ENCODE measurements around the gene ITIH2. TPM values are rescaled to one million over a fixed set of nuclear protein-coding genes. Genes with fewer than 3 reads are reported as not detected.
"Not testable (repeated sequence)": the region's sequence is repeated elsewhere in the genome, so short reads cannot be mapped to it uniquely, and the experiment has no call there.

Gene ITIH2
- polyA plus RNA-seq, 4 donors, result 0.12 TPM; not detected in 3

DNA sequence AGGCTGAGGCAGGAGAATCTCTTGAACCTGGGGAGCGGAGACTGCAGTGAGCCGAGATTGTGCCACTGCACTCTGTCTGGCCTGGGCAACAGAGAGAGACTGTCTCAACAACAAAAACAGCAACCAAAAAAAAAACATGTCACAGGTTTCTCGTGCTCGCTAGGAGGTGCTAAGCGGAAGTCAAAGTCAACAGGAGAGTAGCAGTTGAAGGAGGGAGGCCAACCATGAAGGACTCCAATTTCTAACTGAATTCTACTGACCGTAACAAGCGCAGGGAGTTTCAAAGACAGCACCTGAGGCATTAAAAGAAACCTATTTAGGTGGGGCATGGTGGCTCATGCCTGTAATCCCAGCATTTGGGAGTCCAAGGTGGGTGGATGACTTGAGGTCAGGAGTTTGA, 65.3 kb downstream of the ITIH2 start:
- DNase-seq, result no peak
- H3K27me3 ChIP-seq (ENCODE audit: control insufficient read depth in 3 of 3, insufficient read depth in 3 of 3, low read length in 3 of 3), result no peaks in the 10 kb centered on the region
- no peak overlapping the region for H3K27ac ChIP-seq (ENCODE audit: low read depth in 1 of 3, low read length in 2 of 3)
- peaks cover 2 to 32% (median 20%) of the 10 kb centered on the region in 3 donors for H3K36me3 ChIP-seq (ENCODE audit: control insufficient read depth in 3 of 3, insufficient read depth in 2 of 3, low read depth in 1 of 3, low read length in 3 of 3)
- no peaks in the 10 kb centered on the region for H3K4me1 ChIP-seq (ENCODE audit: control insufficient read depth in 3 of 3, insufficient read depth in 2 of 3, low read depth in 1 of 3, low read length in 2 of 3)
- 96 to 98% (median 98%) methylated on average over 7 of the region's 7 CpGs for WGBS, 3 donors
- H3K9me3 ChIP-seq (ENCODE audit: control insufficient read depth in 2 of 2, insufficient read depth in 1 of 2, low read depth in 1 of 2, low read length in 1 of 2), result no peaks in the 10 kb centered on the region
- FAIRE-seq, result no peak
- H3K4me3 ChIP-seq (ENCODE audit: low read depth in 1 of 3, low read length in 3 of 3), result no peak overlapping the region

DNA sequence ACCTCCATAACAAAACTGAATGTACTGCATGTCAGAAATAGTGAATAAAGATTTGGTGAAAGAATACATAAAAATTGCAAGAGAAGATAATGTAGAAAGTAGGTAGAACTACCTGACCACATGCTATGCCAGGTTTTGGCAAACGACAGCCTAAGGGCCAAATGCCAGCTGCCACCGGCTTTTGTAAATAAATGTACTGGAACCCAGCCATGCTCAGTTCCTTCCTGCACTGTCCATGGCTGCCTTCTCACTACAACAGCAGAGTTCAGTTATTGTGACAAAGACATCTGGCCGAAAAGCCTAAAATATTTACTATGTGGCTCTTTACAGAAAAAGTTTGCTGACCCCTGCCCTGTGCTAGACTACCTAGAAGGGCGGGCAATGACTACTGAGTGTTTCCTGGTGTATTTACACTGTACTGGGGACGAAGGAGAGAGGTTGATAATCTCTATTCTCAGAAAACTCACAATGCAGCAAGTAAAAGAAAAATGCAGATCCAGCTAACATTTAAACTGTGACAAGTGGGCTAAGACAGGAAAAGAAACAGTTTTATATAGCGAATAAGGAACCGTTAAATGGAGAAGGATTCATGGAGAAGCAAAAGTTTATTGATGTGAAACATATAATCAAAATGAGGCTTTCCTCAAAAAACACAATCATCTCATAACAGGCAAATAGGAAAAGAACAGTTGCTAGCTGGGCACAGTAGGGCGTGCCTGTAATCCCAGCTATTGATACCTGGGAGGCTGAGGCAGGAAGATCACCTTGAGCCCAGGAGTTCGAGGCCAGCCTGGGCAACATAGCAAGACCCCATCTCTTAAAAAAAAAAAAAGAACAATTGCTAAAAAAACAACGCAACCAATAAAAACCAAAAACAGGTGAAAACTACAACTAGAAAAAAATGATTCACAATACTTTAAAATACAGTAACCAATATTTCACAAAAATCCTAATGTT, 71.0 kb downstream of the ITIH2 start:
- Histone ChIP-seq H3K27ac (ENCODE audit: low read depth in 1 of 3, low read length in 2 of 3) (no peak overlapping the region), H3K4me3 (ENCODE audit: low read depth in 1 of 3, low read length in 3 of 3) (no peak overlapping the region), H3K27me3 (ENCODE audit: control insufficient read depth in 3 of 3, insufficient read depth in 3 of 3, low read length in 3 of 3) (no peaks in the 10 kb centered on the region), H3K36me3 (ENCODE audit: control insufficient read depth in 3 of 3, insufficient read depth in 2 of 3, low read depth in 1 of 3, low read length in 3 of 3) (peaks cover 5 to 38% (median 14%) of the 10 kb centered on the region in 3 donors), H3K9me3 (ENCODE audit: control insufficient read depth in 2 of 2, insufficient read depth in 1 of 2, low read depth in 1 of 2, low read length in 1 of 2) (no peaks in the 10 kb centered on the region), H3K4me1 (ENCODE audit: control insufficient read depth in 3 of 3, insufficient read depth in 2 of 3, low read depth in 1 of 3, low read length in 2 of 3) (no peaks in the 10 kb centered on the region)
- WGBS, 3 donors, result 57 to 71% (median 63%) methylated on average over 10 of the region's 10 CpGs
- FAIRE-seq (no peak), DNase-seq (no peak)

DNA sequence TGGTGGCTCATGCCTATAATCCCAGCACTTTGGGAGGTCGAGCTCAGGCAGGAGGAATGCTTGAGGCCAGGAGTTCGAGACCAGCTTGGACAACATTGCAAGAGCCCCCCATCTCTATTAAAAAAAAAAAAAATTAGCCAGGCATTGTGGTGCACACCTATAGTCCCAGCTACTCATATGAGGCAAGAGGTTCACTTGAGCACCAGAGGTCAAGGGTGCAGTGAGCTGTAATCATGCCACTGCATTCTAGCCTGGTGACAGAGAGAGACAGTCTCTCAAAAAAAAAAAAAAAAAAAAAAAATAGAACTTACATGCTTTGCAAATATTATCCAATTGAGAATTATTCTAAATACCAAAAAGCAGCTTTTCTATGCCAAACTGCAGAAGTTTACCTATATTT, 73.7 kb downstream of the ITIH2 start:
- no peak overlapping the region for H3K4me3 ChIP-seq (ENCODE audit: low read depth in 1 of 3, low read length in 3 of 3)
- H3K4me1 ChIP-seq (ENCODE audit: control insufficient read depth in 3 of 3, insufficient read depth in 2 of 3, low read depth in 1 of 3, low read length in 2 of 3), result no peaks in the 10 kb centered on the region
- H3K27me3 ChIP-seq (ENCODE audit: control insufficient read depth in 3 of 3, insufficient read depth in 3 of 3, low read length in 3 of 3), result no peaks in the 10 kb centered on the region
- H3K9me3 ChIP-seq (ENCODE audit: control insufficient read depth in 2 of 2, insufficient read depth in 1 of 2, low read depth in 1 of 2, low read length in 1 of 2), result no peaks in the 10 kb centered on the region
- no peak overlapping the region for H3K27ac ChIP-seq (ENCODE audit: low read depth in 1 of 3, low read length in 2 of 3)
- H3K36me3 ChIP-seq (ENCODE audit: control insufficient read depth in 3 of 3, insufficient read depth in 2 of 3, low read depth in 1 of 3, low read length in 3 of 3), result peaks cover 5 to 42% (median 13%) of the 10 kb centered on the region in 3 donors
- 94 to 100% (median 99%) methylated on average over 2 of the region's 2 CpGs for WGBS, 3 donors
- no peak for DNase-seq
- no peak for FAIRE-seq

DNA sequence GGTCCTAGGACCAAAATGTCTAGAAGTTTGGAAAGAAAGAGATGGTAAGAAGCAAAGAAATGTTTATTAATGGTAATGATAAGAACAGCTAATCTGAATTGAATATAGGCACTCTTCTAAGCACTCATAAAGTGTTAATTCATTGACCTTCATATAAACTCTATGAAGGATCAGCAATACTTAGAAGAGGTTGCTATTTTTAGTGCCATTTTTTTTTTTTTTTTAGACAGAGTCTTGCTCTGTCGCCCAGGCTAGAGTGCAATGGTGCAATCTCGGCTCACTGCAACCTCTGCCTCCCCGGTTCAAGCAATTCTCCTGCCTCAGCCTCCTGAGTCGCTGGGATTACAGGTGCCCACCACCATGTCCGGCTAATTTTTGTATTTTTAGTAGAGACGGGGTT, 79.1 kb downstream of the ITIH2 start:
- FAIRE-seq; H3K4me1 ChIP-seq (ENCODE audit: control insufficient read depth in 3 of 3, insufficient read depth in 2 of 3, low read depth in 1 of 3, low read length in 2 of 3); H3K27ac ChIP-seq (ENCODE audit: low read depth in 1 of 3, low read length in 2 of 3); H3K27me3 ChIP-seq (ENCODE audit: control insufficient read depth in 3 of 3, insufficient read depth in 3 of 3, low read length in 3 of 3); DNase-seq; H3K4me3 ChIP-seq (ENCODE audit: low read depth in 1 of 3, low read length in 3 of 3); H3K9me3 ChIP-seq (ENCODE audit: control insufficient read depth in 2 of 2, insufficient read depth in 1 of 2, low read depth in 1 of 2, low read length in 1 of 2): not testable (repeated sequence)
- WGBS, 3 donors, result 94 to 99% (median 96%) methylated on average over 6 of the region's 6 CpGs
- H3K36me3 ChIP-seq (ENCODE audit: control insufficient read depth in 3 of 3, insufficient read depth in 2 of 3, low read depth in 1 of 3, low read length in 3 of 3), result peaks cover 5 to 26% (median 5%) of the 10 kb centered on the region in 3 donors

DNA sequence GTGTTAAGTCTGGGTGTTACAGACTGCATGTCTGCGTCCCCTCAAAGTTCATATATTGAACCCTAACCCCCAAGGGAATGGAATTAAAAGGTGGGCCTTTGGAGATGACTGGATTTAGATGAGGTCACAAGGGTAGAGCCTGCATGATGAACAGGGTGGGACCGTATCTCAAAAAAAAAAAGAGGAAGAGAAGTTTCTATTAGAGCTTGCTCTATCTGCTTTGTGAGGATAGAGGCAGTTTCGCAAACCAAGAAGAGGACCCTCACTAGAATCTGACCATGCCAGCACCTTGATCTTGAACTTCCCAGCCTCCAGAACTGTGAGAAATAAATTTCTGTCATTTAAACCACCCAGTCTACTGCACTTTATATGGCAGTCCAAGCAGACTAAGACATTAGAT, 83.3 kb downstream of the ITIH2 start:
- WGBS, 3 donors, result 72 to 82% (median 80%) methylated on average over 3 of the region's 3 CpGs
- Histone ChIP-seq H3K9me3 (ENCODE audit: control insufficient read depth in 2 of 2, insufficient read depth in 1 of 2, low read depth in 1 of 2, low read length in 1 of 2) (no peaks in the 10 kb centered on the region), H3K27me3 (ENCODE audit: control insufficient read depth in 3 of 3, insufficient read depth in 3 of 3, low read length in 3 of 3) (no peaks in the 10 kb centered on the region), H3K4me1 (ENCODE audit: control insufficient read depth in 3 of 3, insufficient read depth in 2 of 3, low read depth in 1 of 3, low read length in 2 of 3) (peaks cover 7 to 14% (median 8%) of the 10 kb centered on the region in 3 donors), H3K36me3 (ENCODE audit: control insufficient read depth in 3 of 3, insufficient read depth in 2 of 3, low read depth in 1 of 3, low read length in 3 of 3) (peaks cover 1 to 14% (median 3%) of the 10 kb centered on the region in 3 donors), H3K4me3 (ENCODE audit: low read depth in 1 of 3, low read length in 3 of 3) (peak overlapping the region in 1 of 3 donors; percentile 99), H3K27ac (ENCODE audit: low read depth in 1 of 3, low read length in 2 of 3) (no peak overlapping the region)
- no peak for FAIRE-seq
- no peak for DNase-seq

DNA sequence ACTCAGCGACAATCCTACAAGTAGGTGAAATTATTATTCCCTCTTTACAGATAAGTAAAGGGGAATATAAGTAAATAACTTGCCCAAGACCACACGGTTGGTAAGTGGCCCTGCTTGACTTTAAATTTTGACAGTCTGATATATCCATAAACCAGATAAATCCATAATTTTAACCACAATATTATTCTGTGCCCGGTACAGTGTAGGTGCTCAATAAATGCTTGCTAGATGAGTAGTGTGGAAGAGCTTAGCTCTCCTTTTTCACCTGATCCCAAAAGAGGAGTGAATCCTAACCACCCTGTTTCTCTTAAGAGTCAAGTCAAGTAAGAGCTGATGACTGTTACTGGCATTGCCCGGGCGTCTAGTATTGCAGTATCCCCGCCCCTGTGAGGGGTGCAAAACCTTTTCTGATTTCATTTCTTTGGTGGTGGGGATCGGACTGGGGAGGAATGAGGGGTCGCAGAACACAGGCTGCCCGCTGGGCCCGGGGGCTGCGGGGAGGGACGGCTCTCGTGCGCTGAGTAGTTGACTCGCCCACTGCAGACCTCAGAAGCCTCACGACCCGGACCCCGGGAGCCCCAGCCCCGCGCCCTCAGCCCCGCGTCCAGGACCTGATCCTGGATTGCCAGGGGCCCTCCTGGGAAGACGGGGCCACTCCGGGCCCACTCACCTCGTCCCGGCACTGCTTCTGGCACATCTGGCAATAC, 84.2 kb downstream of the ITIH2 start:
- 2% methylated on average over 25 to 26 of the region's 26 CpGs for WGBS, 3 donors
- Histone ChIP-seq H3K4me1 (ENCODE audit: control insufficient read depth in 3 of 3, insufficient read depth in 2 of 3, low read depth in 1 of 3, low read length in 2 of 3) (peaks cover 7 to 17% (median 8%) of the 10 kb centered on the region in 3 donors), H3K9me3 (ENCODE audit: control insufficient read depth in 2 of 2, insufficient read depth in 1 of 2, low read depth in 1 of 2, low read length in 1 of 2) (no peaks in the 10 kb centered on the region), H3K27me3 (ENCODE audit: control insufficient read depth in 3 of 3, insufficient read depth in 3 of 3, low read length in 3 of 3) (no peaks in the 10 kb centered on the region), H3K36me3 (ENCODE audit: control insufficient read depth in 3 of 3, insufficient read depth in 2 of 3, low read depth in 1 of 3, low read length in 3 of 3) (peaks cover 3 to 11% (median 3%) of the 10 kb centered on the region in 3 donors), H3K27ac (ENCODE audit: low read depth in 1 of 3, low read length in 2 of 3) (peak overlapping the region in 2 of 3 donors; percentile 67 to 83), H3K4me3 (ENCODE audit: low read depth in 1 of 3, low read length in 3 of 3) (peak overlapping the region; percentile 99 to 100 (median 99))
- no peak for FAIRE-seq
- peak in 1 of 2 donors; percentile 18 for DNase-seq

DNA sequence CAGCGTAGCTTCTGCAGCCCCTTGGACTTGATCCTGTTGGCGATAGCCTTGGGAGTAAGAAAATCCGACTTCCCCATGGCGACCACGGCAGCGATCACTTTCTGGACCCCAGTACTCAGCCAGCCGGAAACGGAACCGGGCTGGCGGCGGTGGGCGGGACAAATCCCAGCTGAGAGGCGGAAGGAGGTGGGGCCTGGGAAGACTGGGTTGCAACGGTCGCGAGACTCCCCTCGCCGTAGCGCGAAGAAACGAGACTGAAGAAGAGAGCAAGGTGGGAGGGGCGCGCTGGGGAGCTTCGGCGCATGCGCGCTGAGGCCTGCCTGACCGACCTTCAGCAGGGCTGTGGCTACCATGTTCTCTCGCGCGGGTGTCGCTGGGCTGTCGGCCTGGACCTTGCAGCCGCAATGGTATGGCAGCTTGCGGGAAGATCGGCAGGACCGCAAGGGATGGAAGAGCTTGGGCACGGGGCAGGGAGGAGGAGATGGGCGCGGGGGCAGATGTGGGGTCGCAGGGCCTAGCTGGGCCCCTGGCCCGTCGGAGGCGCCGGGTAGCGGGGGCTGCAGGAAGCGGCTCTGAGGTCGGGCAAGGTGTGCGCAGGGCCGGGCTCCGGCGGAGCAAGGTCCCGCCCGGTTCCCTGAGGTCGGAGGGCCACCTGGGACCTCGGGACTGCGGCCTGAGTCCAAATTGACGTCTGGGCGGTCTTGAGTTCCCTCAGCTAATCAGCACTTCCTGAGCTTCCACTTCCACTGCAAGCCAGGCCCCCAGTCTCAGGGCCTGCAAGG, 84.9 kb downstream of the ITIH2 start, which contains the start of the genes ATP5F1C and KIN:
Gene ATP5F1C (plus strand): TSS at position 321 of the 782 bp plus-strand sequence. CDS start 31 bp downstream, at position 352.
Gene KIN (minus strand): TSS at position 137 of the 782 bp plus-strand sequence. CDS start 60 bp downstream, at position 77.
- Histone ChIP-seq H3K27ac (ENCODE audit: low read depth in 1 of 3, low read length in 2 of 3) (peak within 1 kb of the TSS; percentile 80 to 83 (median 81)), H3K4me1 (ENCODE audit: control insufficient read depth in 3 of 3, insufficient read depth in 2 of 3, low read depth in 1 of 3, low read length in 2 of 3) (peaks cover 7 to 18% (median 8%) of the 10 kb centered on the region in 3 donors), H3K9me3 (ENCODE audit: control insufficient read depth in 2 of 2, insufficient read depth in 1 of 2, low read depth in 1 of 2, low read length in 1 of 2) (no peaks in the 10 kb centered on the region), H3K4me3 (ENCODE audit: low read depth in 1 of 3, low read length in 3 of 3) (peak within 1 kb of the TSS; percentile 99 to 100 (median 99)), H3K27me3 (ENCODE audit: control insufficient read depth in 3 of 3, insufficient read depth in 3 of 3, low read length in 3 of 3) (no peaks in the 10 kb centered on the region), H3K36me3 (ENCODE audit: control insufficient read depth in 3 of 3, insufficient read depth in 2 of 3, low read depth in 1 of 3, low read length in 3 of 3) (peaks cover 3 to 9% (median 4%) of the 10 kb centered on the region in 3 donors)
- FAIRE-seq (no peak), DNase-seq (peak; percentile 98 to 99)
- WGBS, 3 donors, result 0% methylated on average over 48 to 59 of the region's 59 CpGs

Measured in small intestine (tissue), 7 donors.